Karpas-422 (cell line): ENCODE results near the gene HIVEP3. TPM values are rescaled to one million over a fixed set of nuclear protein-coding genes. Genes with fewer than 3 reads are reported as not detected.

Experiments
- DNase-seq: peaks from one replicate; pipeline ENCODE4 v3.0.0-alpha.2; 2015
- H2AFZ ChIP-seq: fragments of 200-600 bp; sonication (generic); 2 replicates; pipeline ENCODE4 v1.6.1; 2014; ENCODE audit warnings: antibody characterized with exemption, low read length, mixed read lengths
- H3K27ac ChIP-seq: fragments of 200-600 bp; sonication (generic); 2 replicates; pipeline ENCODE4 v1.5.1; 2014; ENCODE audit warnings: mild to moderate bottlenecking, low read length, moderate library complexity
- H3K27me3 ChIP-seq: fragments of 200-600 bp; sonication (generic); 2 replicates; pipeline ENCODE4 v1.6.1; 2014; ENCODE audit warnings: low read length, mixed read lengths
- H3K36me3 ChIP-seq: fragments of 200-600 bp; sonication (generic); 2 replicates; pipeline ENCODE4 v1.6.1; 2014; ENCODE audit warnings: low read length, mixed read lengths; ENCODE audit not compliant: insufficient read depth
- H3K4me1 ChIP-seq: fragments of 200-600 bp; sonication (generic); 2 replicates; pipeline ENCODE4 v1.6.1; 2014; ENCODE audit warnings: mild to moderate bottlenecking, low read length, mixed read lengths
- H3K4me2 ChIP-seq: fragments of 200-600 bp; sonication (generic); 2 replicates; pipeline ENCODE4 v1.6.1; 2014; ENCODE audit warnings: low read length, low read depth, mild to moderate bottlenecking; ENCODE audit not compliant: poor library complexity, severe bottlenecking
- H3K4me3 ChIP-seq: fragments of 200-600 bp; sonication (generic); 2 replicates; pipeline ENCODE4 v1.5.1; 2014; ENCODE audit warnings: mild to moderate bottlenecking, antibody characterized with exemption, low read length, mixed read lengths
- H3K79me2 ChIP-seq: fragments of 200-600 bp; sonication (generic); 2 replicates; pipeline ENCODE4 v1.6.1; 2014; ENCODE audit warnings: mild to moderate bottlenecking, low read length, mixed read lengths
- H3K9ac ChIP-seq: fragments of 200-600 bp; sonication (generic); 2 replicates; pipeline ENCODE4 v1.6.0; 2014; ENCODE audit warnings: low read length
- H3K9me2 ChIP-seq: fragments of 200-600 bp; sonication (generic), shearing (Covaris generic); replicated peaks from 2 replicates; pipeline ENCODE4 v1.6.0; 2014; ENCODE audit warnings: mild to moderate bottlenecking, low read length, moderate library complexity; ENCODE audit not compliant: insufficient read depth
- H3K9me3 ChIP-seq: fragments of 300-700, 200-600 bp; sonication (generic); 2 replicates; pipeline ENCODE4 v1.6.1; 2014; ENCODE audit warnings: low read length, mixed read lengths
- H4K20me1 ChIP-seq: fragments of 200-600 bp; sonication (generic); 2 replicates; pipeline ENCODE4 v1.6.1; 2014; ENCODE audit warnings: mild to moderate bottlenecking, antibody characterized with exemption, low read length, low read depth; ENCODE audit not compliant: insufficient read depth
- total RNA-seq: library from RNA; depleted of rRNA; stranded (reverse); fragments of >200 nt; shearing (Covaris generic); gene quantifications from 2 replicates; pipeline ENCODE4 v1.2.3, GENCODE V29; 2014; ENCODE audit warnings: low replicate concordance

Gene HIVEP3
- total RNA-seq, 1 experiment from 2014 or later = 1.3 TPM

GRCh38 chr1:41762251-41762650 lies 156.5 kb downstream of the HIVEP3 start:
- Histone ChIP-seq H3K9ac (no peak overlapping the region), H3K79me2 (no peaks in the 10 kb centered on the region), H3K36me3 (no peaks in the 10 kb centered on the region), H3K4me2 (no peak overlapping the region), H2AFZ (no peak overlapping the region), H3K9me2 (no peaks in the 10 kb centered on the region), H3K4me1 (peaks cover 55% of the 10 kb centered on the region), H3K4me3 (no peak overlapping the region), H4K20me1 (no peaks in the 10 kb centered on the region), H3K27ac (no peak overlapping the region), H3K27me3 (no peaks in the 10 kb centered on the region), H3K9me3 (no peaks in the 10 kb centered on the region)
- DNase-seq = peak; percentile 57

- Histone ChIP-seq H3K27me3 (no peaks in the 10 kb centered on the region), H3K36me3 (no peaks in the 10 kb centered on the region), H3K9ac (no peak overlapping the region), H4K20me1 (no peaks in the 10 kb centered on the region), H3K4me3 (no peak overlapping the region), H3K9me3 (no peaks in the 10 kb centered on the region), H3K27ac (no peak overlapping the region), H3K4me1 (peaks cover 40% of the 10 kb centered on the region), H2AFZ (no peak overlapping the region), H3K9me2 (no peaks in the 10 kb centered on the region), H3K79me2 (no peaks in the 10 kb centered on the region), H3K4me2 (no peak overlapping the region)
- no peak for DNase-seq
These were observed 159.7 kb downstream of the HIVEP3 start for GRCh38 chr1:41758904-41759548.

- no peaks in the 10 kb centered on the region for H3K9me2 ChIP-seq
- H3K4me2 ChIP-seq = no peak overlapping the region
- peaks cover 40% of the 10 kb centered on the region for H3K4me1 ChIP-seq
- H4K20me1 ChIP-seq = no peaks in the 10 kb centered on the region
- H3K27me3 ChIP-seq = no peaks in the 10 kb centered on the region
- H3K9ac ChIP-seq = no peak overlapping the region
- no peak overlapping the region for H3K4me3 ChIP-seq
- no peaks in the 10 kb centered on the region for H3K36me3 ChIP-seq
- H3K27ac ChIP-seq = no peak overlapping the region
- DNase-seq = no peak
- H3K79me2 ChIP-seq = no peaks in the 10 kb centered on the region
- H2AFZ ChIP-seq = no peak overlapping the region
- H3K9me3 ChIP-seq = no peaks in the 10 kb centered on the region
These were observed 160.2 kb downstream of the HIVEP3 start for GRCh38 chr1:41758500-41758899.

GRCh38 chr1:41754540-41754939 lies 164.2 kb downstream of the HIVEP3 start:
- H3K4me3 ChIP-seq = peak overlapping the region; percentile 26; the same call in 1 of the 2 replicates
- no peaks in the 10 kb centered on the region for H3K9me2 ChIP-seq
- no peaks in the 10 kb centered on the region for H3K27me3 ChIP-seq
- H3K79me2 ChIP-seq = no peaks in the 10 kb centered on the region
- H3K9ac ChIP-seq = peak overlapping the region; percentile 60
- DNase-seq = peak; percentile 86
- H4K20me1 ChIP-seq = no peaks in the 10 kb centered on the region
- H3K27ac ChIP-seq = peak overlapping the region; percentile 99
- H3K4me2 ChIP-seq = peak overlapping the region; percentile 59
- H3K4me1 ChIP-seq = peaks cover 59% of the 10 kb centered on the region
- no peaks in the 10 kb centered on the region for H3K9me3 ChIP-seq
- H2AFZ ChIP-seq = peak overlapping the region; percentile 46
- no peaks in the 10 kb centered on the region for H3K36me3 ChIP-seq

- H3K4me2 ChIP-seq = peak overlapping the region; percentile 67
- peak overlapping the region; percentile 99 for H3K27ac ChIP-seq
These were observed 166.1 kb downstream of the HIVEP3 start for GRCh38 chr1:41752514-41753170.

GRCh38 chr1:41751804-41752513 lies 166.8 kb downstream of the HIVEP3 start:
- DNase-seq = peak; percentile 87
- no peaks in the 10 kb centered on the region for H4K20me1 ChIP-seq
- peak overlapping the region; percentile 71 for H3K9ac ChIP-seq
- H3K9me2 ChIP-seq = no peaks in the 10 kb centered on the region
- H2AFZ ChIP-seq = no peak overlapping the region; the same call in 1 of the 2 replicates
- H3K4me1 ChIP-seq = peaks cover 72% of the 10 kb centered on the region
- peak overlapping the region; percentile 53 for H3K4me3 ChIP-seq
- peak overlapping the region; percentile 67 for H3K4me2 ChIP-seq
- H3K9me3 ChIP-seq = no peaks in the 10 kb centered on the region
- peak overlapping the region; percentile 99 for H3K27ac ChIP-seq
- no peaks in the 10 kb centered on the region for H3K27me3 ChIP-seq
- no peaks in the 10 kb centered on the region for H3K36me3 ChIP-seq
- H3K79me2 ChIP-seq = no peaks in the 10 kb centered on the region

More at GRCh38 chr1:41752514-41753170, 166.1 kb downstream of the HIVEP3 start:
- no peaks in the 10 kb centered on the region for H3K36me3 ChIP-seq
- H3K9me2 ChIP-seq = no peaks in the 10 kb centered on the region
- H3K9me3 ChIP-seq = no peaks in the 10 kb centered on the region
- no peak overlapping the region; the same call in 1 of the 2 replicates for H2AFZ ChIP-seq
- DNase-seq = peak; percentile 78
- no peaks in the 10 kb centered on the region for H4K20me1 ChIP-seq
- H3K27me3 ChIP-seq = no peaks in the 10 kb centered on the region
- H3K79me2 ChIP-seq = no peaks in the 10 kb centered on the region
- H3K4me1 ChIP-seq = peaks cover 72% of the 10 kb centered on the region
- peak overlapping the region; percentile 53 for H3K4me3 ChIP-seq
- peak overlapping the region; percentile 71 for H3K9ac ChIP-seq

GRCh38 chr1:41749991-41750745 lies 168.6 kb downstream of the HIVEP3 start:
- Histone ChIP-seq H3K4me2 (peak overlapping the region; percentile 67), H3K9ac (peak overlapping the region; percentile 74), H2AFZ (peak overlapping the region; percentile 6; the same call in 1 of the 2 replicates), H3K9me3 (no peaks in the 10 kb centered on the region), H3K9me2 (no peaks in the 10 kb centered on the region), H3K36me3 (no peaks in the 10 kb centered on the region), H3K4me1 (peaks cover 69% of the 10 kb centered on the region), H3K27me3 (no peaks in the 10 kb centered on the region), H3K27ac (peak overlapping the region; percentile 99), H4K20me1 (no peaks in the 10 kb centered on the region), H3K79me2 (no peaks in the 10 kb centered on the region), H3K4me3 (peak overlapping the region; percentile 46)
- DNase-seq = peak; percentile 86
